OCI-LY1 (cell line): ENCODE measurements around the gene TFEC.

Experiments
- CTCF ChIP-seq: fragments of 200-600 bp; sonication (generic), shearing (Covaris generic); IDR thresholded peaks from 2 replicates; pipeline ENCODE4 v1.5.1; 2017; ENCODE audit warnings: mild to moderate bottlenecking, antibody characterized with exemption, low read length, moderate library complexity, mixed read lengths
- EZH2 ChIP-seq: fragments of 200-600 bp; sonication (generic), shearing (Covaris generic); IDR thresholded peaks from 2 replicates; pipeline ENCODE4 v1.8.0; 2017; ENCODE audit warnings: borderline replicate concordance, mixed run types, mild to moderate bottlenecking, antibody characterized with exemption, low read length, moderate library complexity, mixed read lengths

GRCh38 chr7:115995701-115996100 is 34.9 kb downstream of the TFEC start:
- no peak for TF ChIP-seq CTCF
- TF ChIP-seq EZH2 = no peak
